Measurements from ENCODE around the gene VPS37B.

Gene VPS37B

DNA sequence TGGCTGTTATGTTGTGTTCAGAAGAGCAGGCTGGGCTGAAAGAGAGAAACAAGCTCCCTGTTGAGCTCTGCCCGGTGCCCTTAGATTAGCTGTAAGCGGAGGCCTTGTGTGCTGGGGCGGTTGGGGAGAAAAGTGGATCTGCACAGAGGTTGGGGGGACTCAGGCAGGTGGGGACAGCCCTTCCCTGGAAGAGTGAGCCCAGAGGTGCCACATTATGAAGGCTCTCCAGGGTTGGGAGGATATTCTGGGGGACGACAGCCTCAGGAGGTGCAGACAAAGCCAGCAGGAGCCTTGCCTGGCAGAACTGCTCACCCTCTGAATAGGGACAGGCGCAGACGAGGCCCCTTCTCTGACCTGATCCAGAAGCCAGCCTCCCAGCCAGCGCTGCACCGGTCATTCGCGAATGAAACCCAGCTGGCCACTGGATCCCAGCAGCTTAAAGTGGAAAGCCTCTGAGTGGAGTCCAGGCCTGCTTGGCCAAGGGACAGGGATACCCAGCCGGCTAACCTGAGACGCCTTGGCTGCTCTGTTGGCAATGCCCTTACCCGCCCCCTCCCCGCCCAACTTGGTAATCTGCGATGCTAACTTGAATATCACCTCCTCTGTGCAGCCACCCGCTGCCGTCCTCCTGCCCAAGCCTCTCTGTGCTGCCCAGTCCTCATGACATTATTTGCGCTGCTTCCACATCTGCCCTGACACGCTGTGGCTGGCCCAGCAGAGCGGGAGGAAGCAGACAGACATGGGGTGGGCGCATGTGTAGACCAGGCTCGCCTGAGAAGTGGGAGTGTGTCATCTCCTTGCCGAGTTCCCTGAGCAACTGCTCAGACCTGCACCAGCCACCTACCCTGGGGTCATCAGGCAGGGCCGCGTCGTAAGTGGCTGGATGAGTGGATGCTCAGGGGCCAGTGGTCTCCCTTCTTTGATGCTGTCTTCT is 55.1 kb downstream of the VPS37B start:
- DNase-seq: no peak

GRCh38 chr12:122839907-122840554 is 55.9 kb downstream of the VPS37B start:
- Mint-ChIP-seq H3K4me3 (no peak overlapping the region), H3K27me3 (ENCODE audit: low read depth, poor library complexity) (peaks cover 39% of the 10 kb centered on the region), H3K4me1 (peaks cover 78% of the 10 kb centered on the region), H3K27ac (no peak overlapping the region), H3K9me3 (no peaks in the 10 kb centered on the region), H3K36me3 (ENCODE audit: low read depth) (peaks cover 23% of the 10 kb centered on the region)
- no peak for TF ChIP-seq CTCF (IDR thresholded peaks at IDR 0.05)
- no peak for DNase-seq

More for the DNA sequence above, 55.1 kb downstream of the VPS37B start:
- TF ChIP-seq CTCF (IDR thresholded peaks at IDR 0.05): no peak
- H3K4me1 Mint-ChIP-seq: peaks cover 83% of the 10 kb centered on the region
- peak overlapping the region; percentile 30 for H3K4me3 Mint-ChIP-seq
- H3K27ac Mint-ChIP-seq: peak overlapping the region; percentile 95
- peaks cover 39% of the 10 kb centered on the region for H3K27me3 Mint-ChIP-seq (ENCODE audit: low read depth, poor library complexity)
- no peaks in the 10 kb centered on the region for H3K9me3 Mint-ChIP-seq
- H3K36me3 Mint-ChIP-seq (ENCODE audit: low read depth): peaks cover 23% of the 10 kb centered on the region

DNA sequence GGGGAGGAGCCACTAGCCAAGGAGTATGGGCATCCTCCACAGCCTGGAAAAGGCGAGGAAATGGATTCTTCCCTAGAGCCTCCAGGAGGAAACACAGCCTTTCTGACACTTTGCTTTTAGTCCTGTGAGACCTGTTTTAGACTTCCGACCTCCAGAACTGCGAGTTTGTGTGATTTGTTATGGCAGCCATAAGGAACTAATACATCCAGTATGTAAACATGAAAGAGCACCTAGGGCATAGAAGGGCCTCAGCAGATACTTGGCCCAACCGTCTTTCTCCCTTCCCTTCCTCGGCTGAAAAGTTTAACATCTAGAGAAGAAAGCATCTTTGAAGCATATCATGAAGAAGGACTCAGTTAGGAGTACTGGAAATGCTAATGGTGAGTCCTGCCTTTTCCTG is 57.1 kb downstream of the VPS37B start:
- TF ChIP-seq CTCF (IDR thresholded peaks at IDR 0.05): no peak
- no peak overlapping the region for H3K27ac Mint-ChIP-seq
- no peaks in the 10 kb centered on the region for H3K9me3 Mint-ChIP-seq
- H3K27me3 Mint-ChIP-seq (ENCODE audit: low read depth, poor library complexity): peaks cover 45% of the 10 kb centered on the region
- no peak overlapping the region for H3K4me3 Mint-ChIP-seq
- peaks cover 79% of the 10 kb centered on the region for H3K4me1 Mint-ChIP-seq
- DNase-seq: no peak
- H3K36me3 Mint-ChIP-seq (ENCODE audit: low read depth): peaks cover 23% of the 10 kb centered on the region

DNA sequence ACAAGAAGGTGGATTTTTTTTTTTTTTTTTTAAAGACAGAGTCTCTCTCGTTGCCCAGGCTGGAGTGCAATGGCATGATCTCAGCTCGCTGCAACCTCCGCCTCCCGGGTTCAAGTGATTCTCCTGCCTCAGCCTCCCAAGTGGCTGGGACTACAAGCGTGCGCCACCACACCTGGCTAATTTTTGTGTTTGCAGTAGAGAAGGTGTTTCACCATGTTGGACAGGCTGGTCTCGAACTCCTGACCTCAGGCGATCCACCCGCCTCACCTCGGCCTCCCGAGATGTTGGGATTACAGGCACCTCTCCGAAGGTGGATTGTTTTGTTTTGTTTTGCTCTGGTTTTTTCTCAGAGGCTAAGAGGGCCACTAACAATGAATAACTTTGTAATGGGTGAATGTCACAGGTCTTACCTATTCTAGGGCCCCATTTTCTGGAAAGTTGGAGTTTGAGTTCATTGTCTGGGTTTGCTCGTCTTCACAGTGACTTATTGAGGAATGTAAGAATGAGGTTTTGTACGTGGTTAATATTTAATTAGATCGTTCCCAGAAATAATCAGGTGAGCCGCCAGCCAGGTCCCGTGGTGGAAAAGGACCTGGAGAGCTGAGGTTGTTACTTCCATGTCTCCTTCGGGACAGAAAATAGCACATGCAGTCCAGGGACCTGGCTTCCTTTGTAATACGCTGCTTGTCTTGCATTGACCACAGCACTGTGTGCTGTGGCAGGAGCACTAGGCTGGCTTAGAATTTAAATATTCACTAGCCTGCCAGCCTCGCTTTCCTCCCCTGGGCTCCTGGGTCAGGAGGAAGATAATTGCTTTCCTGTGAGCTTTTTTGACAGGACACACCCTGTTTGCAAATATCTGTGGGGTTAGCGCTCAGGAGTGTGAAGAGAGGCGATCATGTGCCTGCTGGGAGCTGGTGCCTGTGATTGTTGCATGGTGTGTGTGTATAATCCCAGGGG is 58.3 kb downstream of the VPS37B start:
- Mint-ChIP-seq H3K9me3 (no peaks in the 10 kb centered on the region), H3K4me1 (peaks cover 72% of the 10 kb centered on the region)

More for the DNA sequence above, 58.3 kb downstream of the VPS37B start:
- peak overlapping the region; percentile 89 for H3K4me3 Mint-ChIP-seq
- peaks cover 23% of the 10 kb centered on the region for H3K36me3 Mint-ChIP-seq (ENCODE audit: low read depth)
- no peak overlapping the region for H3K27ac Mint-ChIP-seq
- TF ChIP-seq CTCF (IDR thresholded peaks at IDR 0.05): no peak
- H3K27me3 Mint-ChIP-seq (ENCODE audit: low read depth, poor library complexity): peaks cover 47% of the 10 kb centered on the region
- DNase-seq: no peak
